CD4-positive, alpha-beta T cell treated with Interleukin-21 for 1 hour (primary cell): Measurements from ENCODE around the gene ALMS1.
"Not testable (repeated sequence)": the region's sequence is repeated elsewhere in the genome, so short reads cannot be mapped to it uniquely, and the experiment has no call there.

ENCODE experiments used
- DNase-seq: peaks from one replicate; pipeline ENCODE4 v3.0.0-alpha.2; 2020

ALMS1 gene, protein sequence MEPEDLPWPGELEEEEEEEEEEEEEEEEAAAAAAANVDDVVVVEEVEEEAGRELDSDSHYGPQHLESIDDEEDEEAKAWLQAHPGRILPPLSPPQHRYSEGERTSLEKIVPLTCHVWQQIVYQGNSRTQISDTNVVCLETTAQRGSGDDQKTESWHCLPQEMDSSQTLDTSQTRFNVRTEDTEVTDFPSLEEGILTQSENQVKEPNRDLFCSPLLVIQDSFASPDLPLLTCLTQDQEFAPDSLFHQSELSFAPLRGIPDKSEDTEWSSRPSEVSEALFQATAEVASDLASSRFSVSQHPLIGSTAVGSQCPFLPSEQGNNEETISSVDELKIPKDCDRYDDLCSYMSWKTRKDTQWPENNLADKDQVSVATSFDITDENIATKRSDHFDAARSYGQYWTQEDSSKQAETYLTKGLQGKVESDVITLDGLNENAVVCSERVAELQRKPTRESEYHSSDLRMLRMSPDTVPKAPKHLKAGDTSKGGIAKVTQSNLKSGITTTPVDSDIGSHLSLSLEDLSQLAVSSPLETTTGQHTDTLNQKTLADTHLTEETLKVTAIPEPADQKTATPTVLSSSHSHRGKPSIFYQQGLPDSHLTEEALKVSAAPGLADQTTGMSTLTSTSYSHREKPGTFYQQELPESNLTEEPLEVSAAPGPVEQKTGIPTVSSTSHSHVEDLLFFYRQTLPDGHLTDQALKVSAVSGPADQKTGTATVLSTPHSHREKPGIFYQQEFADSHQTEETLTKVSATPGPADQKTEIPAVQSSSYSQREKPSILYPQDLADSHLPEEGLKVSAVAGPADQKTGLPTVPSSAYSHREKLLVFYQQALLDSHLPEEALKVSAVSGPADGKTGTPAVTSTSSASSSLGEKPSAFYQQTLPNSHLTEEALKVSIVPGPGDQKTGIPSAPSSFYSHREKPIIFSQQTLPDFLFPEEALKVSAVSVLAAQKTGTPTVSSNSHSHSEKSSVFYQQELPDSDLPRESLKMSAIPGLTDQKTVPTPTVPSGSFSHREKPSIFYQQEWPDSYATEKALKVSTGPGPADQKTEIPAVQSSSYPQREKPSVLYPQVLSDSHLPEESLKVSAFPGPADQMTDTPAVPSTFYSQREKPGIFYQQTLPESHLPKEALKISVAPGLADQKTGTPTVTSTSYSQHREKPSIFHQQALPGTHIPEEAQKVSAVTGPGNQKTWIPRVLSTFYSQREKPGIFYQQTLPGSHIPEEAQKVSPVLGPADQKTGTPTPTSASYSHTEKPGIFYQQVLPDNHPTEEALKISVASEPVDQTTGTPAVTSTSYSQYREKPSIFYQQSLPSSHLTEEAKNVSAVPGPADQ (N-terminal part only)

DNA sequence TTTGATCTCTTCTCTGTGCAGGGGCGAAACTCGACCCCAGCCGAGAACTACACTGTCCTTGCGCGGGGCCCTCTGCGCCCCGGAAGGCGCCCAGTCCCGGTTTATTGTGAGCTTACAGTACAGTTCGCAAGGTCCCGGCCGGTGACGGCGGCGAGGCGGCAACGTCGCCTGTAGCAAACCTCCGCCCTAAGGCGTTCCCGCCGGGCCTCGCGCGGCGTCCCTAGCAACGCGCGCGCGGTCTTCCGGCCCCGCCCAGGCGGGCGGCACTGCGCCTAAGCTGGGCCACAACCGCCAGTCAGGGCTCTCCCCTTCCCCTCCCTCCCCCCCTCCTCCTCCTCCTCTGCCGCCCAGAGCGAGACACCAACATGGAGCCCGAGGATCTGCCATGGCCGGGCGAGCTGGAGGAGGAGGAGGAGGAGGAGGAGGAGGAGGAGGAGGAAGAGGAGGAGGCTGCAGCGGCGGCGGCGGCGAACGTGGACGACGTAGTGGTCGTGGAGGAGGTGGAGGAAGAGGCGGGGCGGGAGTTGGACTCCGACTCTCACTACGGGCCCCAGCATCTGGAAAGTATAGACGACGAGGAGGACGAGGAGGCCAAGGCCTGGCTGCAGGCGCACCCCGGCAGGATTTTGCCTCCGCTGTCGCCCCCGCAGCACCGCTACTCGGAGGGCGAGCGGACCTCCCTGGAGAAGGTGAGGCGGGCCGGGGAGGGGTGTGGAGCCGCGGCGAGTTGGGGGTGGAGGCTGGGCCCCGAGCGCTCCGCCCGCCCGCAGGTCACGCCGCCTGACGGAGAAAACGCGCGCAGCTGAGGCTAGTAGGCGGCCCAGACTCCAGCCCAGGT, at the start of gene ALMS1:
Gene ALMS1 (plus strand): TSS at position 333 of the 838 bp plus-strand sequence. CDS start 33 bp downstream, at position 366.
- DNase-seq = peak; percentile 91

DNA sequence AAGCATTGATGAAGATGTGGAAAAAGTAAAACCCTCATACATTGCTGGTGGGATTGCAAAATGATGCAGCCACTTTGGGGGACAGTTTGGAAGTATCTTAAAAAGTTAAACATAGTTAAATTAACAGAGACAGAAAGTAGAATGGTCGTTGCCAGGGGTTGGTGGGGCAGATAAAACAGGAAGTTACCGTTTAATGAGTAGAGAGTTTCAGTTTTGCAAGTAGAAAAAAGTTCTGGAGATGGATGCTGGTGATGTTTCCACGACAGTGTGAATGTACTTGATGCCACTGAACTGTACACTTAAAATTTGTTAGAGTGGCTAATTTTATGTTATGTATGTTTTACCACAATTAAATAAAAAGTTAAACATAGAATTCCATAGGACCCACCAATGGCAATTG, 47.8 kb upstream of the ALMS1 start:
- no peak for DNase-seq

DNA sequence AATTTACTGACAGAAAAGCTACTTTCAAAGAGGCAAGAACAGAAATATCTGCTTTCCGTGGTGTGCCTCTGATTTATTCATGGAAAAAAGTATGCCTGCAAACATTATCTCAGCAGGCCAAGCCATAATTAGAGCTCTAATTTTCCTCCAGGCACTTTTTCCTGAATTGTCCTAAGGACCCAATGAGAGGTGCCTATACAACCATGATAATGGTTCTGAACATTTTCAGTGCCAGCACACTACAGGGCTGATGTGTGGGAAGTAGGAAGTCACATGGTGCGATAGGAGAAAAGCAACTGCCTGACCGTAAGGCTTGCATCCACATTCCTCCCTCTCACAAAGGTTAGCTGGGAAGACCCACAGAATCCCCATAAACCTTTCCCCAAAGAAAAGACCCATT, 46.4 kb upstream of the ALMS1 start:
- DNase-seq = no peak

DNA sequence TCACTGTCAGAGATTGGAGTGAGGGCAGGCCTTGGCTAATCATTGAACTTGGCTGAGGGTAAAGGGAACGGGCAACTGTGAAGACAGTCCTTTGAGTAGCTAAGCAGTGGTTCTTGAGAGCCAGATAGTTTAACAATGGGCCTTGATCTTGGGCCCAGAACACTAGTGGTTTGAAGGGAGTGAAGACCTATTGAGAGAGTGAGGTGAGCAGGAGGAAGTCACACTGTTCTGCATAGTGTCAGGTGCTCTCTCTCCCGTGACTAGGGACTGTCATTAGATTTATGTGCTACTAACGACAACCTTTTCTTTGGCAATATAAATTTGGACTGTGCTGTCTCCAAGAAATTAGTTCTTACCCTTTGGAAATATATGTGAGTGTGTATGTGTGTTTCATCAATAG, 44.6 kb upstream of the ALMS1 start:
- no peak for DNase-seq

DNA sequence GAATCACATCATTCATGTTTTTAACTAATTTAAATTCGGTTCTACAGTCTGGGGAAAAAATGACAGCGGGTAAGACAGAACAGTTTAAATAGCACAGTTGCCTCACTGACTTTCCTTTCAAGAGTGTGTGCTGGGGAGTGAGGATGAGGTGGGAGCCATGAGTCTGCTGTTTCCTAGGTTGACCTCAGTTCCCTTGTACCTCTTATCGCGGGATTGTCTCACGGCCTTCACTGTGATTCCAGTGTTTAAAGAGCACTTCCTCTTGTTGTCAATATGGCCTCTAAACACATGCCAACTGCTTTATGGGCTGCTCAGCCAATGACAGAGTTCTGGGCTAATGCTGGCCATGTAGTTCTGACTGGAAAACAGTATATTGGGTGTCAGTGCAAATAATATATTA, 41.6 kb upstream of the ALMS1 start:
- no peak for DNase-seq

DNA sequence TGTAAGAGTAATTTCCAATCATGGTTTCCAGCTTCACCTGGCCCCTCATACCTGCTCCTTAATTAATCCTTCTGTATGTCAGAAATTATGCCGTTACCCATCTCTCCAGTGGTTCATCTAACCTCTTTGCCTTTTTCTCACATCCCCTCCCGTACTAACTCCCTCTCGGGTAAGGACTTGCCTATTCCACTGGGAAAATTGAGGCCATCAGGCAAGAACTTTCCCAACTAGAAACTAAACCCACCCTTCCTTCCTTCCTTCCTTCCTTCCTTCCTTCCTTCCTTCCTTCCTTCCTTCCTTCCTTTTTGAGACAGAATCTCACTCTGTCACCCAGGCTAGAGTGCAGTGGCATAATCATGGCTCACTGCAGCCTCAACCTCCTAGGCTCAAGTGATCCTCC, 40.9 kb upstream of the ALMS1 start:
- not testable (repeated sequence) for DNase-seq

DNA sequence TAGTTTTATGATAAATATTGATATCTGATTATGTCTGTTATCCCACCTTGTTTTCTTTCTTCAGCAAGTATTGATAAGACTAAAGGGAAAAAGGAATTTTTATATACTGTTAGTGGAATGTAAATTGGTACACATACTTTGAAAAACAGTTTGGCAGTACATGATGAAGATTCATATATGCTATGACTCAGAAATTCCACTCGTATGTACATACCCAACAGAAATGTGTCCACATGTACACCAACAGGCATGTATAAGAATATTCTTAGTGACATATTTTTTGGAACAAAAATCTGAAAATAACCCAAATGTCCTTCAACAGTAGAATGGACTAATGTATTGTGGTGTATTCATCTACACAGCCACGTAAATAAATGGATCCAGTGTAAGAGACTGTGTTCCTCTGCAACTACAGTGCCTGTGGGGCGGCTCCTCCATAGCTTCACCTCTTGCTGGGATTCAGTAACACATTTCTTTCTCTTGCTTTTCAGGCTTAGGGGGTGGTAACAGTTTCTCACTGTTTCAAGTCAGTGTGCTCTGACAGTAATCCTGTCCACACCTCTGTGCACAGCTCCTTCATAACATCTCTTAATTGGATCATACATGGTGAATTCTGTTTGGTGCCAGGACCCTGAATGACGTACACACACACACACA, 35.5 kb upstream of the ALMS1 start:
- no peak for DNase-seq

DNA sequence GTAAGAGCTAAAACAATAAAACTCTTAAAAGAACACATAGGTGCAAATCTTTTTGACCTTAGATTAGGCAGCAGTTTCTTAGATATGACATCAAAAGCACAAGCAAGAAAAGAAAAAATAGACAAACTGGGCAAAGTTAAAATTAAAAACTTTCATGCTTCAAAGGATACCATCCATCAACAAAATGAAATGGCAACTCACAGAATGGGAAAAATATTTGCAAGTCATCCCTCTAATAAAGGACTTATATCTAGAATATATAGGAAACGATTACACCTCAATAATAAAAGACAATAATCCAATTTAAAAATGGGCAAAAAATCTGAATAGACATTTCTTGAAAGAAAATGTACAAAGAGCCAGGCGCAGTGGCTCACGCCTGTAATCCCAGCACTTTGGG, 29.5 kb upstream of the ALMS1 start:
- DNase-seq = no peak

DNA sequence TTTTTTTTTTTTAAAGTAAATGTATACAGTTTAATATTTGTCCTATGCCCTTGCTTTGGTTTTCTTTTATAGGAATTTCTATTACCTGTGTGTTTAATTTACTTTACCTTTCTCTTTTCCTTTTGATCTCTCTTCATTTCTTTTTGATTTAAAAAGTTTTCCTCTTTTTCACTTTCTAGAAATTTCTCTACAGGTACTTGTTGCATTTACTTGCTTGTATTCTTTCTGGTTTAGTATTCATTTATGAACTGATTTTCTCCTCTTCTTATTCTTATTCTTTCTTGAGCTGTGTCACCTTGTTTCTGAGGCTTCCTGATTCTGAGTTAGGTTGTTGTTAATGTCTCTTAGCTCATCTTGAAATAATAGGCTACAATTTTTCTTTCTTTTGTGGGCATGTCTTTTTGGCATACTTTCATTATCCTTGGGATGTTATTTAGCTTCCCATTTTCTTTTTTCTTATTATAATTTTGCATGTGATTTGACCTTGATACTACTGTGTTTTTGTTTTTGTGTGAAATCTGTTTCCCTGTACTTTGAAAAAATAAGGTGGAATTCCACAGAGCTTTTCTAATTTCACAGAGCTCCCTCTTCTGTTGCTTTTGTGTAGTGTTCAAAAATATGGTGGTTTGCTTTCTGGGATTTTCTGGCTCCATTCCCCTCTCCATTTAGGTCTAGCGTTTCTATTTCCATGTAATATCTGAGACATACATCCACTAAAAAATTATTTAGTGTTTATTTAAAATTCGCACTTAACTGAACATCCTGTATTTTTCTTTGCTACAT, 25.5 kb upstream of the ALMS1 start:
- DNase-seq = no peak

DNA sequence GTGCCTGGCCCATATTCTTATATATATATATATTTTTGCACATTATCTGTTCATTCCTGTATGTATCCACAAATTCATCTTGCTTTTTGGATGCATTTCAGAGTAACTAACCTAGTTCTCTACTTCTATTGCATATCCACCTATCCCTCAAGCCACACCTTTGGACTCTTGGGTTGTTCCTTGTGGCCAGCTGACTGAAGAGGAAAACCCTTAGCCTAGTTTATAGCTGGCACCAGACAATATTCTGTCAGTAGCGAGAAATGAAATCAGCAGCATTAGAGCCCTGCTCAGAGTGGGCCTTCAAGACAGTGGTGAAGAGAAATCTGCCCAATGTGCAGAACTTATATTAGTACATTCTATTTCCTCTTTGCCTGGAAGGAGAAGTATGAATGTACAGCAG, 19.6 kb upstream of the ALMS1 start:
- DNase-seq = no peak

DNA sequence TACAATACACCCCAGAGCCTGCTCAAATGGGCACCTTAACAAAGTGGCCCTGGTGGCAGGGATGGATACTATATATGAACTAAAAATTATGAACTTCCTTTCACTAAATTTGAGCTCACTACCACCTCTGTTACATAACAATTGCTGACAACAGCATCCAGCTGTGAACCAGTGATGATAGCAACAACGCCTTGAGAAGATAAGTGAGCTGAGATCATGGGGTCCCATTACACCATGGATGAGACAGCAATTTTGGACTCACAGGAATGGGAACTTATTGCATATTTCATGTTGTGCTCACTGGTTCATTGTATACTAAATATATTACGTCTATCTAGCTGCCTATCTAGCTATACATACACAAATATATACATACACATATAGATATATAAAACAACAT, 16.9 kb upstream of the ALMS1 start:
- DNase-seq = no peak

DNA sequence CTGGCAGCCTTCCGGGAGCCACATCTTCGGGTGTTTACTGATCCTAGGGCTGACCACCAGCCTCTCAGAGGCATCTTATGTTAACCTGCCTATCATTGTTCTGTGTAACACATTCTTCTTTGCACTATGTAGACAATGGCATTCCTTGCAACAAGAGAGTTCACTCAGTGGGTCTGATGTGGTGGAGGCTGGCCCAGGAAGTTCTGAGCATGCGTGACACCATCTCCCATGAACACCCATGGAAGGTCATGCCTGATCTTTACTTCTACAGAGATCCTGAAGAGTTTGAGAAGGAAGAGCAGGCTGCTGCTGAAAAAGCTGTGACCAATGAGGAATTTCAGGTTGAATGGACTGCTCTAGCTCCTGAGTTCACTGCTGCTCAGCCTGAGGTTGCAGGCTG, 15.3 kb upstream of the ALMS1 start:
- no peak for DNase-seq

DNA sequence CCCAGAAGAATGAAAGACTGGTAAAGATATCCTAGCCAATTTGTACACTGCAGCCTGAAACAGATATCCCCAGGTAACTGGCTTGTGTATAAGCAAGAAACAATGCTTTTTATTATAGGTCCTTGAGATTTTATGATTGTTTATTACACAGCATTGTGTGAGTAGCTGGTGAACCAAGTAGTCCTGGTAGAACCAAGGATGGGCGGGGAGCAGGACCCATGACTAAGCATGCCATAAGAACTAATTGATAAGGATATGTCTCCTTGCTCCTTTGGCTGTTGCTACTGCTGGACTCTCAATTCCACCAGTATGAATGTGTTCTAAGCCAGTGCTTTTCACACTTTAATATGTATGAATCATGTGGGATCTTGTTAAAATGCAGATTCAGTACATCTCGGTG, 12.3 kb upstream of the ALMS1 start:
- DNase-seq = no peak

DNA sequence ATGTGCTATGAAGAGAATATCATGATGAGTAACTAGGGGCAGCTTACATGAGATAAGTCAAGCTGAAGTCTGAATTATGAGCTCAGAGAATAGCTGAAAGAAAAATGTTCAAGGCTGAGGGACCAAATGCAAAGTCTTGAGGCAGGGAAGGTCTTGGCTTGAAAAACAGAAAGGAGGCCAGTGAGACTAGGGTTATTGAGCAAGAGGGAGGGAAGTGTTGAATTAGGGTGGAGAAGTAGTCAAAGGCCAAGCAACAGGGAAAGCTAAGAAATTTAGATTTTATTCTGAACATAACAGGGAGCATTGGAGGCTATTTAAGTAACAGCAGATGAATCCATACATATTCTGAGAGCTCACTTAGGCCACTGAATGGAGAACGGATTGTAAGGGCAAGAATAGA, 11.4 kb upstream of the ALMS1 start:
- DNase-seq = no peak

DNA sequence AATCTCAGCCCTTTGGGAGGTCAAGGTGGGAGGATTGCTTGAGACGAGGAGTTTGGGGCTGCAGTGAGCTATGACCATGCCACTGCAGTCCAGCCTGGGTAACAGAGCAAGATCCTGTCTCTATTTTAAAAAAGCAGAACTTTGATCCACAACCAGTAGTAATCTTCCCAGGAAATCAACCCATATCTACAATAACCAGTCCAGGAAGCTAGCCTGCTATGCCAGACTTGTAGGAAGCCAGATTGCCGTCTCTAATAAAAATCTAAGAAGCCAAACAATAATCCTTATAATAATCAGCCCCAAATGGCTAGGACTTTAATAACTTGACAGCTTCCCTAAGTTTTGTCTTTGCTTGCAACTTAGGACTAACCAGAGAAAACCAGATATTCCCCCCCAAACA, 9.0 kb upstream of the ALMS1 start:
- no peak for DNase-seq

DNA sequence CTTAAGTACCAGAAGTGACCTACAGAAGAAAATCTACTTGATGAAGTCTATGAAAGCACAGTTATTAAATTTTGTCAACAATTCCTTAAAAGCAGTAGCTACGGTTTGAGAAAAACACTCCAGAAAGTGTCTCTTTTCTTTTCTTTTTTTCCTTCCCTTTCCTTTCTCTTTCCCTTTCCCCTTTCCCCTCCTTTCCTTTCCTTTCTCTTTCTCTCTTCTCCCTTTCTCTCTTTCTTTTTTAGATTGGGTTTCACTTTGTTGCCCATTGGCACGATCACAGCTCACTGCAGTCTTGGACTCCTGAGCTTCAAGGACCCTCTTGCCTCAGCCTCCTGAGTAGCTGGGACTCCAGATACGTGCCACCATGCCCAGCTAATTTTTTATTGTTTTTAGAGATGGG, 2.6 kb upstream of the ALMS1 start:
- no peak for DNase-seq

DNA sequence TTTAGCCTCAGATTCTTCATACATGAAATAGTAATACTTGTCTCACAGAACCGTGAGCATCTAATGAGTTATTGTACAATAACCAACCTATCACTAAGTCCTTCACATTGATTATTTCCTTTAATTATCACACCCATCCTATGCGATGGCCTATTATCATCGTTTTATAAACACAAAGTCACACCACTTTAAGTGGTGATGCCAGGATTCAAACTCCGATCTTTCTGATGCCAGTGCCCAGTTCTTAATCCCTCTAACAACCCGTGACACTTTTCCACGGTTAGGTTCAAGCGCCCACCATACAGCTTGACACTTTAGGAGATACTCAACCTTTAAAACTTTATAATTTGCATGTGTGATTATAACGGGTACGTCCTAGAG, 523 bp upstream of the ALMS1 start:
- no peak for DNase-seq

DNA sequence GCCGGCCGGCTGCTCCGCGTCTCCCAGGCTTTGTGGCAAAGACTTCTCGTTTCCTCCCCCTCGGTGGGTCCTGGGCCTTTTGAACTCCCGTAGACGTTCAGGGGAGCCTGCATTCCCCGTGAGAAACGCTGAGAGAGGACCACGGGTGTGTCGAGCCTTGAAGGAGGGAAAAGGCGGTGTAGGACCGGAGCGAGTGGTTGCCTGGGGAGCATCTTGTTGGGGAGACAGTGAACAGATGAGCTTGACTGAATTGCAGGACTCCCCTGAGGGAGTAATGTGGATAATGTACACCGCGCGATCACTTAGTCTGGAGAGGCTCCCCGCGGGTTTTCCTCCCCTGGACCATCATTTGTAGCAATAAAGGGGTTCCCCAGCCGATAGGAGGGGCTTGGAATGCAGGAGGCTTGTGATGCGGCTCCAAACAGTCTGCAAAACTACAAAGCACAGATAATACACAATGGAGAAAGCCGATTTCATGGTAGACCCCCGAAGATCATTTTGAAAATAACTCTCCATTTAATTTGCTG, 769 bp downstream of the ALMS1 start:
- no peak for DNase-seq

DNA sequence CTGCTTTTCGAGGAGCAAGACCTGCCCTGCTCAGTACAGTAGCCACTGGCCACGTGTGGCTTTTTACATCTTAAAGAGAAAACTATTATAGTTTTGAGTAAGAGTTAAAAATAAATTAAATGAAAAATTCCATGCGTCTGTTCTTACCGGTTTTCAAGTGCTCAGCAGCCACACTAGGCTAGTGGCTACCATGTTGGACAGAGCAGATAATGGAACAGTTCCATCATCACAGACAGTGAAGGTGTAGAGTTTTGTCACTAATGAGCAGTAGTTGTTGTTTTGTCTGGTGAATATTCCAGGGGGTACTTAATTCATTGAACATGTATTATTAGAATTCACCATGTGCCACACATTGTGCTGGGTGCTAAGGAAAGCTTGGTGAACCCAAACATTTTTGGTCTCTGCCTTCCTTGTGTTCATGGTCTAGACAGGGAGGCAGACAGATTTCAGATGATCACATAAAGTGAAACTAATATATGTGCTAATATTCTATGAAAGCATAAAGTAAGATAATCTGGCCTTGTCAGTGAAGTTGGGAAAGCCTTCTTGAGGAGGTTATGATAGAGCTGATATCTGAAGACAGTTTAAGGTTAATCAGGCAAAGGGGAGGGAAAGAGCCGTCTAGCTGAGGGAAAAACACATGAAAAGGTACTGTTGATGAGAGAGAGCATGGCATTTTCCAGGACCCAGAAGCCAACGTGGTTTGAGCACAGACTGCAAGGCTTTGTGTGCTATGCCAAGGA, 1.4 kb downstream of the ALMS1 start:
- no peak for DNase-seq
